ENCODE data around the gene DNM2. TPM values are rescaled to one million over a fixed set of nuclear protein-coding genes. Genes with fewer than 3 reads are reported as not detected.

DNM2 gene
- total and polyA plus RNA-seq, 10 of the 15 experiments (the other 5 are each of a cell fraction or from before 2014, with no cell fraction given) = 1.2 to 146 (median 68.9) TPM

- Histone ChIP-seq H3K79me2 (ENCODE audit: control insufficient read depth, insufficient read depth, low read length) (peaks cover 67% of the 10 kb centered on the region), H3K36me3 (ENCODE audit: control insufficient read depth in 2 of 2, insufficient read depth in 2 of 2, low read length in 1 of 2) (peaks cover 3 to 5% of the 10 kb centered on the region in 2 experiments; a peak in 2 of 4 replicates), H3K9ac (ENCODE audit: control insufficient read depth, insufficient read depth, low read length) (no peak overlapping the region), H3K4me2 (ENCODE audit: control insufficient read depth, insufficient read depth) (no peak overlapping the region), H3K27me3 (replicated peaks in 1 of 2; ENCODE audit: control insufficient read depth in 2 of 2, insufficient read depth in 2 of 2, low read length in 1 of 2) (no peaks in the 10 kb centered on the region), H4K20me1 (ENCODE audit: control insufficient read depth, insufficient read depth) (peaks cover 2% of the 10 kb centered on the region), H3K9me3 (replicated peaks; ENCODE audit: control insufficient read depth, insufficient read depth, low read length) (no peaks in the 10 kb centered on the region; the same call in 2 of the 3 replicates), H3K27ac (ENCODE audit: control insufficient read depth, insufficient read depth) (no peak overlapping the region), H3K4me3 (no peak overlapping the region), H3K4me1 (ENCODE audit: control insufficient read depth, insufficient read depth, low read length) (no peaks in the 10 kb centered on the region), H2AFZ (ENCODE audit: control insufficient read depth, low read depth, low read length) (no peak overlapping the region)
- FAIRE-seq (no peak), ATAC-seq (no peak), DNase-seq (ENCODE audit: low read depth, low spot score) (no peak)
- ChIA-PET POLR2A (no interaction called here), RAD21 (ENCODE audit: unreplicated experiment) (no interaction called here), CTCF (interaction anchor here (0.6 kb wide), 1 partner anchor 30 kb away, joined by 3 read pairs; no protein-coding TSS in a partner anchor), SMC1A (ENCODE audit: uncharacterized antibody, unreplicated experiment) (no interaction called here)
- intact Hi-C loops (cut with micrococcal nuclease; ENCODE audit: unreplicated experiment) (no loop called here), in situ Hi-C loops (cut with MboI) (no loop called here)
- no peak for TF ChIP-seq CBX3 (IDR thresholded peaks at IDR 0.05; ENCODE audit: borderline replicate concordance, low read depth)
- TF ChIP-seq ZNF24 (IDR thresholded peaks at IDR 0.05) = no peak
- no peak for TF ChIP-seq SUPT20H (IDR thresholded peaks at IDR 0.05; ENCODE audit: borderline replicate concordance, control insufficient read depth, low read depth, low read length)
- no peak for TF ChIP-seq RELA (IDR thresholded peaks at IDR 0.05; ENCODE audit: borderline replicate concordance, partially characterized antibody)
- no peak for TF ChIP-seq LARP7 (IDR thresholded peaks at IDR 0.05)
- no peak for TF ChIP-seq TCF12 (IDR thresholded peaks at IDR 0.05; ENCODE audit: low read depth, low read length)
- no peak for TF ChIP-seq PAX8 (IDR thresholded peaks at IDR 0.05)
- no peak for TF ChIP-seq ASH2L (IDR thresholded peaks at IDR 0.05; ENCODE audit: borderline replicate concordance, low read depth)
- 74% methylated on average over 11 of the region's 11 CpGs for WGBS (ENCODE audit: insufficient coverage, insufficient replicate concordance, low lambda C conversion rate, missing lambda C conversion rate)
- no TSS peak for BruUV-seq (replicated peaks)
These were observed 26.4 kb downstream of the DNM2 start for GRCh38 chr19:10744253-10744798.

- BruUV-seq (replicated peaks) = no TSS peak
- CTCF ChIA-PET = no interaction called here
These were observed 27.0 kb downstream of the DNM2 start for GRCh38 chr19:10744801-10745293.

More at GRCh38 chr19:10744801-10745293, 27.0 kb downstream of the DNM2 start:
- no peak for ATAC-seq
- ChIA-PET RAD21 (ENCODE audit: unreplicated experiment) (no interaction called here), POLR2A (no interaction called here), SMC1A (ENCODE audit: uncharacterized antibody, unreplicated experiment) (interaction anchor here (1.0 kb wide), 1 partner anchor 14 kb away, joined by 3 read pairs; no protein-coding TSS in a partner anchor)
- in situ Hi-C loops (cut with MboI) (no loop called here), intact Hi-C loops (cut with micrococcal nuclease; ENCODE audit: unreplicated experiment) (no loop called here)
- Histone ChIP-seq H3K27me3 (replicated peaks in 1 of 2; ENCODE audit: control insufficient read depth in 2 of 2, insufficient read depth in 2 of 2, low read length in 1 of 2) (no peaks in the 10 kb centered on the region), H2AFZ (ENCODE audit: control insufficient read depth, low read depth, low read length) (no peak overlapping the region), H3K79me2 (ENCODE audit: control insufficient read depth, insufficient read depth, low read length) (peaks cover 66% of the 10 kb centered on the region), H4K20me1 (ENCODE audit: control insufficient read depth, insufficient read depth) (peaks cover 5% of the 10 kb centered on the region), H3K4me1 (ENCODE audit: control insufficient read depth, insufficient read depth, low read length) (no peaks in the 10 kb centered on the region), H3K4me3 (no peak overlapping the region), H3K9me3 (replicated peaks; ENCODE audit: control insufficient read depth, insufficient read depth, low read length) (no peaks in the 10 kb centered on the region; the same call in 2 of the 3 replicates), H3K4me2 (ENCODE audit: control insufficient read depth, insufficient read depth) (no peak overlapping the region), H3K9ac (ENCODE audit: control insufficient read depth, insufficient read depth, low read length) (no peak overlapping the region), H3K36me3 (ENCODE audit: control insufficient read depth in 2 of 2, insufficient read depth in 2 of 2, low read length in 1 of 2) (peaks cover 3 to 5% of the 10 kb centered on the region in 2 experiments; a peak in 2 of 4 replicates), H3K27ac (ENCODE audit: control insufficient read depth, insufficient read depth) (no peak overlapping the region)
- DNase-seq (ENCODE audit: low read depth, low spot score) = no peak
- 93% methylated on average over 12 of the region's 12 CpGs for WGBS (ENCODE audit: insufficient coverage, insufficient replicate concordance, low lambda C conversion rate, missing lambda C conversion rate)
- FAIRE-seq = no peak
- TF ChIP-seq EED (IDR thresholded peaks at IDR 0.05; ENCODE audit: low read depth) (no peak), HDGF (IDR thresholded peaks at IDR 0.05) (no peak), SPI1 (IDR thresholded peaks at IDR 0.05; ENCODE audit: borderline replicate concordance, insufficient read depth, low read depth, low read length) (no peak), PAX8 (IDR thresholded peaks at IDR 0.05) (no peak), ASH2L (IDR thresholded peaks at IDR 0.05; ENCODE audit: borderline replicate concordance, low read depth) (no peak), ZNF207 (IDR thresholded peaks at IDR 0.05; ENCODE audit: borderline replicate concordance) (no peak), KAT2A (conservative IDR thresholded peaks at IDR 0.05; ENCODE audit: control insufficient read depth, low read depth, low read length) (no peak), FOS (IDR thresholded peaks at IDR 0.05; ENCODE audit: borderline replicate concordance, extremely low read depth, insufficient read length) (no peak), ZNF592 (IDR thresholded peaks at IDR 0.05) (no peak)
